ENCODE data around the gene BCDIN3D.

Gene BCDIN3D

GRCh38 chr12:49819786-49820185 is 23.1 kb downstream of the BCDIN3D start:
- no peak for DNase-seq (ENCODE audit: extremely low spot score)
- ChIA-PET CTCF (no interaction called here), POLR2A (interaction anchor here (1.3 kb wide), 1 partner anchor 9 kb away, joined by 5 read pairs; the partner anchor contains the start of gene NCKAP5L)
- no peak for TF ChIP-seq LEF1 (IDR thresholded peaks at IDR 0.05; ENCODE audit: borderline replicate concordance)
- no peak for TF ChIP-seq SP1 (IDR thresholded peaks at IDR 0.05)
- no peak for TF ChIP-seq TARDBP (IDR thresholded peaks at IDR 0.05)
- TF ChIP-seq SUZ12 (IDR thresholded peaks at IDR 0.05) = no peak
- no peak for TF ChIP-seq ELF4 (IDR thresholded peaks at IDR 0.05)
- no peak for TF ChIP-seq ZNF384 (IDR thresholded peaks at IDR 0.05)
- no peak for TF ChIP-seq CTBP1 (IDR thresholded peaks at IDR 0.05; ENCODE audit: borderline replicate concordance)
- no peak for TF ChIP-seq FOXA1 (IDR thresholded peaks at IDR 0.05)
- TF ChIP-seq ARNT (IDR thresholded peaks at IDR 0.05) = no peak
- TF ChIP-seq HDGF (IDR thresholded peaks at IDR 0.05; ENCODE audit: borderline replicate concordance) = no peak
- no peak for TF ChIP-seq FOXK2 (IDR thresholded peaks at IDR 0.05)
- TF ChIP-seq, protein P1, sequence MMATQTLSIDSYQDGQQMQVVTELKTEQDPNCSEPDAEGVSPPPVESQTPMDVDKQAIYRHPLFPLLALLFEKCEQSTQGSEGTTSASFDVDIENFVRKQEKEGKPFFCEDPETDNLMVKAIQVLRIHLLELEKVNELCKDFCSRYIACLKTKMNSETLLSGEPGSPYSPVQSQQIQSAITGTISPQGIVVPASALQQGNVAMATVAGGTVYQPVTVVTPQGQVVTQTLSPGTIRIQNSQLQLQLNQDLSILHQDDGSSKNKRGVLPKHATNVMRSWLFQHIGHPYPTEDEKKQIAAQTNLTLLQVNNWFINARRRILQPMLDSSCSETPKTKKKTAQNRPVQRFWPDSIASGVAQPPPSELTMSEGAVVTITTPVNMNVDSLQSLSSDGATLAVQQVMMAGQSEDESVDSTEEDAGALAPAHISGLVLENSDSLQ (IDR thresholded peaks at IDR 0.05) = no peak
- no peak for TF ChIP-seq BHLHE40 (IDR thresholded peaks at IDR 0.05; ENCODE audit: borderline replicate concordance)
- TF ChIP-seq FOXM1 (IDR thresholded peaks at IDR 0.05; ENCODE audit: borderline replicate concordance) = no peak

GRCh38 chr12:49818241-49818895 is 24.5 kb downstream of the BCDIN3D start:
- TF ChIP-seq SP1 (IDR thresholded peaks at IDR 0.05) (no peak), BHLHE40 (IDR thresholded peaks at IDR 0.05; ENCODE audit: borderline replicate concordance) (no peak), FOXK2 (IDR thresholded peaks at IDR 0.05) (no peak), LEF1 (IDR thresholded peaks at IDR 0.05; ENCODE audit: borderline replicate concordance) (no peak), FOXM1 (IDR thresholded peaks at IDR 0.05; ENCODE audit: borderline replicate concordance) (no peak), FOXA1 (IDR thresholded peaks at IDR 0.05) (no peak), ELF4 (IDR thresholded peaks at IDR 0.05) (no peak), ARNT (IDR thresholded peaks at IDR 0.05) (no peak), CTBP1 (IDR thresholded peaks at IDR 0.05; ENCODE audit: borderline replicate concordance) (no peak), NFRKB (IDR thresholded peaks at IDR 0.05) (no peak), SUZ12 (IDR thresholded peaks at IDR 0.05) (no peak), TARDBP (IDR thresholded peaks at IDR 0.05) (no peak), ZNF384 (IDR thresholded peaks at IDR 0.05) (no peak), L3MBTL2 (conservative IDR thresholded peaks at IDR 0.05) (no peak), HDGF (IDR thresholded peaks at IDR 0.05; ENCODE audit: borderline replicate concordance) (no peak)
- TF ChIP-seq, protein P1 (IDR thresholded peaks at IDR 0.05) = no peak
- CTCF ChIA-PET = interaction anchor here (0.7 to 1.2 kb wide), 2 partner anchors 41 to 730 kb away, joined by 3 to 4 read pairs; no protein-coding TSS in a partner anchor
- POLR2A ChIA-PET = interaction anchor here (0.9 kb wide), 1 partner anchor 10 kb away, joined by 3 read pairs; the partner anchor contains the start of gene NCKAP5L
- DNase-seq (ENCODE audit: extremely low spot score) = no peak

DNA sequence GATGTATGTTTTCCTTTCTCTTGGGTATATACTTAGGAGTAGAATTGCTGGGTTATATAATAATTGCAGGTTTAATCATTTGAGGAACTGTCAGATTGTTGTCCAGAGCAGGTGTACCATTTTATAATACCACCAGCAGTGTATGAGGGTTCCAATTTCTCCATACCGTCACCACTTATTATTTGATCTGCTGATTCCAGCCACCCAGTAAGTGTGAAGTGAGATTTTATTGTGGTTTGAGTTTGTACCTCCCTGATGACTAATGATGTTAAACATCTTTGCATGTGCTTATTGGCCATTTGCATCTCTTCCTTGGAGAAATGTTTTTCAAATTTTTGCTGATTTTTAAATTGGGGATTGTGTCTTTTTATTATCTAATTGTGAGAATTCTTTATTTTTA is 29.8 kb downstream of the BCDIN3D start:
- DNase-seq (ENCODE audit: extremely low spot score) = no peak
- TF ChIP-seq NFRKB (IDR thresholded peaks at IDR 0.05) = no peak
- no peak for TF ChIP-seq SP1 (IDR thresholded peaks at IDR 0.05)
- no peak for TF ChIP-seq BHLHE40 (IDR thresholded peaks at IDR 0.05; ENCODE audit: borderline replicate concordance)
- no peak for TF ChIP-seq FOXA1 (IDR thresholded peaks at IDR 0.05)
- no peak for TF ChIP-seq ARNT (IDR thresholded peaks at IDR 0.05)
- no peak for TF ChIP-seq HDGF (IDR thresholded peaks at IDR 0.05; ENCODE audit: borderline replicate concordance)
- TF ChIP-seq L3MBTL2 (conservative IDR thresholded peaks at IDR 0.05) = no peak
- no peak for TF ChIP-seq CTBP1 (IDR thresholded peaks at IDR 0.05; ENCODE audit: borderline replicate concordance)
- TF ChIP-seq TARDBP (IDR thresholded peaks at IDR 0.05) = no peak
- TF ChIP-seq FOXM1 (IDR thresholded peaks at IDR 0.05; ENCODE audit: borderline replicate concordance) = no peak
- TF ChIP-seq ZNF384 (IDR thresholded peaks at IDR 0.05) = no peak
- no peak for TF ChIP-seq FOXK2 (IDR thresholded peaks at IDR 0.05)
- TF ChIP-seq LEF1 (IDR thresholded peaks at IDR 0.05; ENCODE audit: borderline replicate concordance) = no peak
- TF ChIP-seq SUZ12 (IDR thresholded peaks at IDR 0.05) = no peak
- TF ChIP-seq, protein P1 (IDR thresholded peaks at IDR 0.05) = no peak
- TF ChIP-seq ELF4 (IDR thresholded peaks at IDR 0.05) = no peak
- ChIA-PET CTCF (no interaction called here), POLR2A (no interaction called here)

- DNase-seq (ENCODE audit: extremely low spot score) = no peak
- no peak for TF ChIP-seq FOXK2 (IDR thresholded peaks at IDR 0.05)
- TF ChIP-seq BHLHE40 (IDR thresholded peaks at IDR 0.05; ENCODE audit: borderline replicate concordance) = no peak
- TF ChIP-seq LEF1 (IDR thresholded peaks at IDR 0.05; ENCODE audit: borderline replicate concordance) = no peak
- TF ChIP-seq CTBP1 (IDR thresholded peaks at IDR 0.05; ENCODE audit: borderline replicate concordance) = no peak
- no peak for TF ChIP-seq FOXM1 (IDR thresholded peaks at IDR 0.05; ENCODE audit: borderline replicate concordance)
- TF ChIP-seq HDGF (IDR thresholded peaks at IDR 0.05; ENCODE audit: borderline replicate concordance) = no peak
- TF ChIP-seq SUZ12 (IDR thresholded peaks at IDR 0.05) = no peak
- no peak for TF ChIP-seq ZNF384 (IDR thresholded peaks at IDR 0.05)
- no peak for TF ChIP-seq L3MBTL2 (conservative IDR thresholded peaks at IDR 0.05)
- no peak for TF ChIP-seq ELF4 (IDR thresholded peaks at IDR 0.05)
- TF ChIP-seq, protein P1 (IDR thresholded peaks at IDR 0.05) = no peak
- CTCF ChIA-PET = no interaction called here
- POLR2A ChIA-PET = interaction anchor here (1.2 kb wide), 1 partner anchor 32 kb away, joined by 3 read pairs; the partner anchor contains the start of gene BCDIN3D
These were observed 30.9 kb downstream of the BCDIN3D start for GRCh38 chr12:49811961-49812401.

- ChIA-PET POLR2A (interaction anchor here (1.0 to 1.2 kb wide), 2 partner anchors 17 to 33 kb away, joined by 3 to 4 read pairs; partner anchors contain the start of genes BCDIN3D and NCKAP5L), CTCF (no interaction called here)
- DNase-seq (ENCODE audit: extremely low spot score) = no peak
- TF ChIP-seq FOXA1 (IDR thresholded peaks at IDR 0.05) (no peak), ARNT (IDR thresholded peaks at IDR 0.05) (no peak), SP1 (IDR thresholded peaks at IDR 0.05) (no peak), BHLHE40 (IDR thresholded peaks at IDR 0.05; ENCODE audit: borderline replicate concordance) (no peak)
These were observed 31.8 kb downstream of the BCDIN3D start for GRCh38 chr12:49811136-49811535.

All from HEK293T (cell line).